ENCODE data around the gene UBL4A.

Gene UBL4A

GRCh38 chrX:154436983-154437752, 49.2 kb downstream of the UBL4A start, which contains the start of gene GDI1:
TSS of gene GDI1 (plus strand) at chrX:154437154. CDS start at chrX:154437255, 101 bp downstream.
- DNase-seq, result peak; percentile 56

GRCh38 chrX:154436374-154436982, 49.9 kb downstream of the UBL4A start:
- peak; percentile 50 for DNase-seq

GRCh38 chrX:154435171-154435733, 51.2 kb downstream of the UBL4A start:
- no peak for DNase-seq

GRCh38 chrX:154434394-154435168, 51.8 kb downstream of the UBL4A start:
- no peak for DNase-seq
